Gastrocnemius medialis (tissue), 4 donors: ENCODE measurements around the gene ACY1.

ENCODE experiments used
- CTCF ChIP-seq, 5 experiments: fragments of 450-650 bp in 3 of 5; fragments of 200-600 bp in 2 of 5; sonication (generic) in 2 of 5; IDR thresholded peaks in 4 of 5; conservative IDR thresholded peaks in 1 of 5; 1 replicate in 4 of 5; 2 replicates in 1 of 5; pipeline ENCODE4 v1.5.1; 2016 to 2019; ENCODE audit warnings: antibody characterized with exemption in 5 of 5, mild to moderate bottlenecking in 3 of 5, moderate library complexity in 3 of 5
- POLR2A ChIP-seq, 2 donors: fragments of 450-650 bp; IDR thresholded peaks; one replicate each; pipeline ENCODE4 v1.6.1; 2017; ENCODE audit warnings: antibody characterized with exemption in 2 of 2, mild to moderate bottlenecking in 2 of 2, moderate library complexity in 2 of 2

- TF ChIP-seq POLR2A (IDR thresholded peaks at IDR 0.05), result no peak
- no peak for TF ChIP-seq CTCF (IDR thresholded peaks at IDR 0.05 in 4 of 5, conservative IDR thresholded peaks at IDR 0.05 in 1 of 5)
These were observed 28.0 kb upstream of the ACY1 start, which contains the start of gene GPR62 for GRCh38 chr3:51955175-51955892.
